Thymus (tissue), 11 donors: ENCODE results near the gene ZMYM4. TPM values are rescaled to one million over a fixed set of nuclear protein-coding genes. Genes with fewer than 3 reads are reported as not detected.
"Not testable (repeated sequence)": the region's sequence is repeated elsewhere in the genome, so short reads cannot be mapped to it uniquely, and the experiment has no call there.

Experiments used
- DNase-seq, 9 donors: peaks; one replicate each; pipeline ENCODE4 v3.0.0-alpha.2; 2013; ENCODE audit warnings: low spot score in 9 of 9, low read depth in 6 of 9, missing footprints in 1 of 9
- H3K27ac ChIP-seq, 2 donors: one replicate each; pipeline ENCODE4 v1.5.1; 2013; ENCODE audit warnings: control low read depth in 1 of 2, low read depth in 1 of 2, low read length in 1 of 2, mild to moderate bottlenecking in 1 of 2, moderate library complexity in 1 of 2
- H3K27me3 ChIP-seq, 2 donors: one replicate each; pipeline ENCODE4 v1.5.1; 2013; ENCODE audit warnings: low read length in 1 of 2; ENCODE audit not compliant: control insufficient read depth in 2 of 2, insufficient read depth in 1 of 2
- H3K36me3 ChIP-seq, 2 donors: one replicate each; pipeline ENCODE4 v1.5.1; 2013; ENCODE audit warnings: low read length in 1 of 2, mild to moderate bottlenecking in 1 of 2, moderate library complexity in 1 of 2; ENCODE audit not compliant: control insufficient read depth in 2 of 2, insufficient read depth in 2 of 2
- H3K4me1 ChIP-seq, 2 donors: one replicate each; pipeline ENCODE4 v1.5.1; 2013; ENCODE audit warnings: low read length in 2 of 2; ENCODE audit not compliant: control insufficient read depth in 2 of 2, insufficient read depth in 2 of 2
- H3K4me3 ChIP-seq, 2 donors: one replicate each; pipeline ENCODE4 v1.5.1; 2013; ENCODE audit warnings: low read length in 2 of 2, control low read depth in 1 of 2, mild to moderate bottlenecking in 1 of 2
- H3K9me3 ChIP-seq, 2 donors: one replicate each; pipeline ENCODE4 v1.5.1; 2013; ENCODE audit warnings: low read length in 1 of 2, mild to moderate bottlenecking in 1 of 2; ENCODE audit not compliant: control insufficient read depth in 2 of 2, insufficient read depth in 1 of 2
- WGBS: extraction: QIAGEN DNeasy Blood & Tissue Kit; methylation state at CpG from one replicate; pipeline ENCODE4 v1.1.7; 2013; 5-methylcytosine and 5-hydroxymethylcytosine counted together
- polyA plus RNA-seq: library from polyadenylated mRNA; stranded (reverse); fragments of 200-250 nt; gene quantifications from one replicate; pipeline ENCODE4 v1.2.3, GENCODE V29; 2013
- total RNA-seq: library from RNA; stranded (reverse); fragments of 120-200 nt; gene quantifications from one replicate; pipeline ENCODE4 v1.2.4, GENCODE V29; 2013
- donor health status: healthy.

Gene ZMYM4
- total and polyA plus RNA-seq, 2 donors = 17.3 to 31.6 TPM

GRCh38 chr1:35461966-35462651 is 193.6 kb downstream of the ZMYM4 start:
- no peak overlapping the region for H3K27ac ChIP-seq
- peaks cover 26 to 39% of the 10 kb centered on the region in 2 donors for H3K36me3 ChIP-seq
- 99% methylated on average over 5 of the region's 5 CpGs for WGBS
- no peak overlapping the region for H3K4me3 ChIP-seq
- no peaks in the 10 kb centered on the region for H3K4me1 ChIP-seq
- no peak for DNase-seq
- peaks cover 0 to 10% of the 10 kb centered on the region in 2 donors for H3K9me3 ChIP-seq
- H3K27me3 ChIP-seq = no peaks in the 10 kb centered on the region

GRCh38 chr1:35463232-35463631 is 194.7 kb downstream of the ZMYM4 start:
- H3K36me3 ChIP-seq = peaks cover 26 to 41% of the 10 kb centered on the region in 2 donors
- no peaks in the 10 kb centered on the region for H3K27me3 ChIP-seq
- H3K4me1 ChIP-seq = no peaks in the 10 kb centered on the region
- peaks cover 0 to 10% of the 10 kb centered on the region in 2 donors for H3K9me3 ChIP-seq
- DNase-seq = no peak
- H3K27ac ChIP-seq = no peak overlapping the region
- H3K4me3 ChIP-seq = no peak overlapping the region
- WGBS = over 99% methylated on average over 2 of the region's 2 CpGs

- H3K27ac ChIP-seq, H3K4me3 ChIP-seq, DNase-seq, H3K4me1 ChIP-seq, H3K27me3 ChIP-seq: not testable (repeated sequence)
- Histone ChIP-seq H3K9me3 (peaks cover 0 to 10% of the 10 kb centered on the region in 2 donors), H3K36me3 (peaks cover 26 to 45% of the 10 kb centered on the region in 2 donors)
- WGBS = 96% methylated on average over 2 of the region's 2 CpGs
Observed at GRCh38 chr1:35463749-35464148, 195.2 kb downstream of the ZMYM4 start.

- whole genome bisulfite sequencing = 98% methylated on average over 1 of the region's 1 CpG
- Histone ChIP-seq H3K27ac (no peak overlapping the region), H3K4me1 (no peaks in the 10 kb centered on the region), H3K36me3 (peaks cover 32 to 56% of the 10 kb centered on the region in 2 donors), H3K27me3 (no peaks in the 10 kb centered on the region), H3K4me3 (no peak overlapping the region), H3K9me3 (peaks cover 0 to 10% of the 10 kb centered on the region in 2 donors)
- DNase-seq = no peak
Observed at GRCh38 chr1:35466120-35466519, 197.6 kb downstream of the ZMYM4 start.

- 96% methylated on average over 4 of the region's 4 CpGs for WGBS
- Histone ChIP-seq H3K4me1 (no peaks in the 10 kb centered on the region), H3K9me3 (no peaks in the 10 kb centered on the region), H3K4me3 (no peak overlapping the region), H3K27me3 (no peaks in the 10 kb centered on the region), H3K36me3 (peaks cover 15 to 23% of the 10 kb centered on the region in 2 donors), H3K27ac (no peak overlapping the region)
- DNase-seq = no peak
Observed at GRCh38 chr1:35470977-35471613, 202.6 kb downstream of the ZMYM4 start.

Other genes with a start within 250 kb of the ZMYM4 start
- 8.3 TPM for gene ZMYM6, start 236.8 kb upstream of the ZMYM4 start, total RNA-seq
- 25.6 TPM for gene ZMYM6, start 236.8 kb upstream of the ZMYM4 start, polyA plus RNA-seq
- 10.3 TPM for gene ZMYM1, start 189.3 kb upstream of the ZMYM4 start, total RNA-seq
- 8.6 TPM for gene ZMYM1, start 189.3 kb upstream of the ZMYM4 start, polyA plus RNA-seq
- gene SFPQ, start 75.6 kb upstream of the ZMYM4 start, total RNA-seq = 241 TPM
- gene SFPQ, start 75.6 kb upstream of the ZMYM4 start, polyA plus RNA-seq = 327 TPM